ENCODE results near the gene LMF1.

DNA sequence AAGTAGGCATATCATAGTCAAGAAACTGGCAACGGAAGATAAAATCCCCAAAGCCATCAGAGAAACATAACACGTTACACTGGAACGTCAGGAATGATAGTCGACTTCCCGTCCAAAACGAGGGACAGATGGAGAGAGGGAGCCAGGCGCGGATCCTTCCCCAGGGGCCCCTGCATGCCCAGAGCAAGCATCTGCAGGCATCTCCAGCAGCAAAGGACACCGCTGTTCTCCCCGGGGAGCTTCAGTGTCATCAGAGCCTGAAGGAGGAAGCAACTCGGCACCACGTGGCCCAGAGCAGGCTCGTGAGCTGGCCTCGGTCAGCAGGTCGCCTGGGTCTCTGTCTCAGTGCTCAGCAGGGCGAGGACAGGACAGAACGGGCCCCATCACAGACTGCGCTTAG lies 50.1 kb downstream of the LMF1 start:
- TF ChIP-seq, protein P1, sequence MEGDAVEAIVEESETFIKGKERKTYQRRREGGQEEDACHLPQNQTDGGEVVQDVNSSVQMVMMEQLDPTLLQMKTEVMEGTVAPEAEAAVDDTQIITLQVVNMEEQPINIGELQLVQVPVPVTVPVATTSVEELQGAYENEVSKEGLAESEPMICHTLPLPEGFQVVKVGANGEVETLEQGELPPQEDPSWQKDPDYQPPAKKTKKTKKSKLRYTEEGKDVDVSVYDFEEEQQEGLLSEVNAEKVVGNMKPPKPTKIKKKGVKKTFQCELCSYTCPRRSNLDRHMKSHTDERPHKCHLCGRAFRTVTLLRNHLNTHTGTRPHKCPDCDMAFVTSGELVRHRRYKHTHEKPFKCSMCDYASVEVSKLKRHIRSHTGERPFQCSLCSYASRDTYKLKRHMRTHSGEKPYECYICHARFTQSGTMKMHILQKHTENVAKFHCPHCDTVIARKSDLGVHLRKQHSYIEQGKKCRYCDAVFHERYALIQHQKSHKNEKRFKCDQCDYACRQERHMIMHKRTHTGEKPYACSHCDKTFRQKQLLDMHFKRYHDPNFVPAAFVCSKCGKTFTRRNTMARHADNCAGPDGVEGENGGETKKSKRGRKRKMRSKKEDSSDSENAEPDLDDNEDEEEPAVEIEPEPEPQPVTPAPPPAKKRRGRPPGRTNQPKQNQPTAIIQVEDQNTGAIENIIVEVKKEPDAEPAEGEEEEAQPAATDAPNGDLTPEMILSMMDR (conservative IDR thresholded peaks at IDR 0.05 in 1 of 2, IDR thresholded peaks at IDR 0.05 in 1 of 2; ENCODE audit: extremely low read depth in 1 of 2, insufficient read depth in 1 of 2, low read depth in 1 of 2, low read length in 2 of 2): no peak
- TF ChIP-seq EZH2 (IDR thresholded peaks at IDR 0.05; ENCODE audit: borderline replicate concordance, low read length): no peak

Measured in mammary epithelial cell (primary cell).